CD4-positive, alpha-beta T cell treated with Interferon alpha-2 for 1 hour (primary cell): ENCODE measurements around the gene PER1.
"Not testable (repeated sequence)": the region's sequence is repeated elsewhere in the genome, so short reads cannot be mapped to it uniquely, and the experiment has no call there.

ENCODE experiments used
- DNase-seq, 2 donors: peaks; one replicate each; pipeline ENCODE4 v3.0.0-alpha.2; 2020 to 2022

PER1 gene

GRCh38 chr17:8170186-8170585, 18.0 kb upstream of the PER1 start:
- DNase-seq: not testable (repeated sequence)

GRCh38 chr17:8167526-8167925, 15.3 kb upstream of the PER1 start:
- no peak for DNase-seq

GRCh38 chr17:8166731-8167130, 14.5 kb upstream of the PER1 start:
- DNase-seq: no peak

GRCh38 chr17:8164815-8165131, 12.6 kb upstream of the PER1 start:
- DNase-seq: no peak

- DNase-seq: peak; percentile 80 to 86
These were observed 12.0 kb upstream of the PER1 start for GRCh38 chr17:8163978-8164814.

- peak in 1 of 2 donors; percentile 32 for DNase-seq
These were observed 11.1 kb upstream of the PER1 start for GRCh38 chr17:8162997-8163977.

GRCh38 chr17:8162233-8162996, 10.2 kb upstream of the PER1 start, which contains the start of gene VAMP2:
Gene VAMP2 (minus strand): TSS chr17:8162948. CDS start chr17:8162879, 69 bp downstream.
- DNase-seq: peak; percentile 82 to 88

- DNase-seq: peak in 1 of 2 donors; percentile 40
These were observed 9.4 kb upstream of the PER1 start for GRCh38 chr17:8161289-8162232.

- DNase-seq: peak in 1 of 2 donors; percentile 30
These were observed 8.6 kb upstream of the PER1 start for GRCh38 chr17:8160741-8161221.

GRCh38 chr17:8160224-8160577, 8.0 kb upstream of the PER1 start:
- no peak for DNase-seq

GRCh38 chr17:8159459-8160223, 7.4 kb upstream of the PER1 start:
- DNase-seq: no peak

GRCh38 chr17:8159032-8159400, 6.8 kb upstream of the PER1 start:
- peak in 1 of 2 donors; percentile 24 for DNase-seq

GRCh38 chr17:8158267-8159031, 6.2 kb upstream of the PER1 start:
- DNase-seq: peak; percentile 88 to 91

GRCh38 chr17:8156246-8156992, 4.2 kb upstream of the PER1 start:
- peak; percentile 100 for DNase-seq

- no peak for DNase-seq
These were observed 3.7 kb upstream of the PER1 start for GRCh38 chr17:8155996-8156245.

GRCh38 chr17:8155231-8155995, 3.2 kb upstream of the PER1 start:
- DNase-seq: peak in 1 of 2 donors; percentile 48

GRCh38 chr17:8154608-8155155, 2.5 kb upstream of the PER1 start:
- no peak for DNase-seq

- peak; percentile 93 to 94 for DNase-seq
These were observed 1.9 kb upstream of the PER1 start for GRCh38 chr17:8153957-8154607.
